M059J (cell line): ENCODE data around the gene PPP1R1A. TPM values are rescaled to one million over a fixed set of nuclear protein-coding genes. Genes with fewer than 3 reads are reported as not detected.

Experiments
- DNase-seq: peaks from one replicate; pipeline ENCODE4 v3.0.0-alpha.2; 2012; ENCODE audit warnings: low read depth
- total RNA-seq: library from RNA; depleted of rRNA; stranded (reverse); fragments of >200 nt; shearing (Covaris generic); gene quantifications from 2 replicates; pipeline ENCODE4 v1.2.3, GENCODE V29; 2014

PPP1R1A gene
- total RNA-seq, 1 experiment from 2014 or later: not detected

DNA sequence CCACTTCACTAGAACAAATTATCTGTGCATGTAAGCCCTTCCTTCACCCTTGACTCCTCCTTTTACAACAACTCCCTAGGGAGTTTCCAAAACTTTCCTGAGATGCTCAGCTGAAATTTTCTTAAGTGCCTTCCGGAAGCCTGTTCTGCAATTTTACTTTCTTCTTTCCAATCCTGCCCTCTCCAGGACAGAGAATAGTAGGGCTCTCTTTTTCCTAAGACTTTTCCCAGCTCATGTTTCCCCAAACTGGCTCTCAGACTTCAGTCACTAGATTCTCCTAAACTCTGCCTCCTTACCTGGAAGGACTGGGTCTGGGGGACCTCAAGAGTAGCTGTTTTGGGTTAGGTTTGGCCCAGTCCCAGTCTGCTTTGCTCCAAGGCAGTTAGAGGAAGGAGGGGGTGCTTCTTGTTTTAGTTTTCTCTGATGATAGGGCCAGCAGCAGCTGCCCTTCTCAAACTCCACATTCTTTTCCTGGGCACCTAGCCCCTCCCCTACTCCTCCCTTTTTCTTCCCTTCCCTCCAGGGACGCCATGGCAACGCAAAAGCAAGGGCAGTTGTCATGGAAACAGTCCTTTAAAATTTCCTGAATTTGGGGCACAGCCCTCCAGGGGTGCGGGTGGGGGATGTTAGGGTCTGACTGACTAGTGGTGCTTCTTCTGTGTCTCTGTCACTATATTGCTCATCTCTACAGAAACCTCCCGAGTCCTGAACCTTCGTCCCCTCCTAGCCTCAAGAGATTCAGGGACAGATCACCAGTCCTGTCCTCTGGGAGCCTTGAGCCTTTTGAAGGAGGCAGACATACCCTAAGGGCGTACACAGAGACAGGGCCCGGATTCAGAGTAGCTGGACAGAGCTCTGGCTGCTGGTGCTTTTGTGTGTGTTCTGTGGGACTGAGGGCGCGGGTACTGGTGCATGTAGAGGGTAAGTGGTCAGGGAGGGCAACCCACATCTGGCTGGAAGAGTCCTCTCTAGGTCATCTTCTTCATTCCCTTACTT lies 17.0 kb downstream of the PPP1R1A start:
- peak; percentile 11 for DNase-seq

DNA sequence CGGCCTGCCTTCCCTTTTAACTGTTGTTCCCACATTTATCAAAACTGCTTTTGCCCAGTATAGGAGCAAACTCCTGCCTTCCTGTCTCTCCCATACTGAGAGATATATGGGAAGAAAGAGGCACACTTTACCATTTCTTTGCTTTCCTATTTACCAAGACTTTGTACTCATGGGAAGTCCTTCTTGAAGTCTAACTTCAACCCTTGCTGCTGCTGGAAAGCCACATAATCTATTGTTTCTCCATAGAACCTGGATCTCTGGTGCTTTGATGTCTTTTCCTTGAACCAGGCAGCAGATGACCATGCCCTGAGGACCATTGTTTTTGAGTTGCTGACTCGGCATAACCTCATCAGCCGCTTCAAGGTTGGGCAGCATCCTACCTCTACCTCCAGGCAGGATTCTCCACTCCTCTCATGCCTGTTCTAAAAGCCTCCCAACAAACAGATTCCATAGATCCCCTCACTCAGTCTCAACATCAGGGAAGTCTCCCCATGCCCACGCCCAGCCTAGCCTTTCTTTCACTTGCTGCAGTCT lies 18.4 kb downstream of the PPP1R1A start:
- no peak for DNase-seq

DNA sequence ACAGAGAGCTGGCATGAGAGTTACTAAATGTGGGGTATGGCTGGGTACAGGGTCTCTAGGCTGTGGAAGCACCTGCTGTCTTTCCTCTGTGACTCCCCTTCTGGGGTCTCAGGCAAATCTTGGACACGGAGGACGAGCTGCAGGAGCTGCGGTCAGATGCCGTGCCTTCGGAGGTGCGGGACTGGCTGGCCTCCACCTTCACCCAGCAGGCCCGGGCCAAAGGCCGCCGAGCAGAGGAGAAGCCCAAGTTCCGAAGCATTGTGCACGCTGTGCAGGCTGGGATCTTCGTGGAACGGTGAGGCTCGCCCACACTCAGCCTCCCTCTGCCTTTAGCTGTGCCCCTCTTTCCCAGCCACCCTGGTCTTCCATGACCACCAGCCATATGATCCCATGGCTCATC lies 19.4 kb downstream of the PPP1R1A start:
- no peak for DNase-seq

DNA sequence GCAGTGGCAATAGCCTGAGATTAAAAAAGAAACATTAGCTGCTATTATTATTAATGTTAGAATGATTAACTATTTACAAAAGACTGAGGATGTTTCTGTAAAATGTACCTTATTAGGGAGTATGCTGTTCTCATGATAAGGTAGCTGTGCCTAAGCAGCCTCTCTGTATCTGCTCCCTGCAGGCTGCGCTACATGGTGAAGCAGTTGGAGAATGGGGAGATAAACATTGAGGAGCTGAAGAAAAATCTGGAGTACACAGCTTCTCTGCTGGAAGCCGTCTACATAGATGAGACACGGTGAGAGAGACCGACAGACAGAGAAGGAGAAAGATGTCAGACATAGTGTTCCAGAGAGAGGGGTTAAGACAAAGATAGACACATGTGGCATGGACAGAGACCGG lies 21.7 kb downstream of the PPP1R1A start:
- DNase-seq: no peak

DNA sequence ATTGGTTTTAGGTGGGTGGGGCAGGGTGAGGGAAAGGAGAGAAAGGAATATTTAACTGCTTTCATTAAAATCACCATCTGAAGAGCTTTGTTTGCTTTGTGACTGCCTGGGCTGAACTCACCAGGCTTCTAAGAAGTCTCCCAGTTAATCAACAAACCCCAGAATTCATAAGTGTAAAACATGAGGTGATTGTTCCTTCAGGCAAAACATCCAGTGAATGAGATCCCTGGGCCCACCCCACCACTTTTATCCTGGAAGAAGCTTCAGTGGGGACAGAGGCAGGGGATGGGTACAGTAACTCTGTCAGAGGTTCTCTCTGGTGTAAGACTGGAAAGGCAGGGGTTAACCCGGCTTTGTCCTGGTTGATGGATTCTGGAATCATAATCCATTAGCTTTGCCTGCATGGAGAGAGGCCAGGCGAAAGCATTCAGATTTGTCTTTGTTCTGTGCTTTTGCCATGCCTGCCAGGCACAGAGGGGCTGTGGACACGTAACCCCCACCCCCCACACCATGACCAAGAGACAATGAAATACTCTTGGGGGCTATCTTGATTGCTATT lies 22.4 kb downstream of the PPP1R1A start:
- DNase-seq: no peak

DNA sequence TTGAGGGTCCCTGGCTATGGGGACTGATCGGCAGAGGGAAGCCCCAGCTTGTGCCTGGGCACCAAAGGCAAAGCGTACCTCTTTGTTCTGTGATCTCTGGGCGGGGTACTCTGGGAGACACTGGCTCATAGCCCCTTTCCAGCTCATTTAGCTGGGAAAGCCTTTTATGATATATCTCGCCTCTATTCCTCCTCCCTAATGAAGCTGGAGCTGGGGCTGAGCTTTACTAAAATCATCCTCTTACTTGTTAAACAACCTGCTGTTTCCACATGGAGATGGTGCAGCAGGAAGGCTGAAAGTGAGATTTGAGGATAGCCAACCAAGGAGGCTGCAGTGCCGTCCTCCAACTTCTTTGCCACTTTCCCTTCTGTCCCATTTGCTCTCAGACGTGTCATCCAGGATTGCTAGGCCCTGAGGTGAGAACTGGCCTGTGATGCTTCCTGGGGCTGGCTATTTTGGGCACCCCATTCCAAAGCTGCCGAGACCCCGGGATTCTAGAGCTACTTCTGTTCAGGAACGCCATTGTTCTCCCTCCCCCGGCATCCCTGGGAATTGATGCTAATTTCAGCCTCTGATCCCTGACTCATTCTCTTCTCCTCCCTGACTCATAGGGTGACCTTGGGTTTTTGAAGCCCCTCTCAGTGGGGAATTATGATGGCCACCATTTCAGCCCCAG lies 23.0 kb downstream of the PPP1R1A start:
- no peak for DNase-seq

DNA sequence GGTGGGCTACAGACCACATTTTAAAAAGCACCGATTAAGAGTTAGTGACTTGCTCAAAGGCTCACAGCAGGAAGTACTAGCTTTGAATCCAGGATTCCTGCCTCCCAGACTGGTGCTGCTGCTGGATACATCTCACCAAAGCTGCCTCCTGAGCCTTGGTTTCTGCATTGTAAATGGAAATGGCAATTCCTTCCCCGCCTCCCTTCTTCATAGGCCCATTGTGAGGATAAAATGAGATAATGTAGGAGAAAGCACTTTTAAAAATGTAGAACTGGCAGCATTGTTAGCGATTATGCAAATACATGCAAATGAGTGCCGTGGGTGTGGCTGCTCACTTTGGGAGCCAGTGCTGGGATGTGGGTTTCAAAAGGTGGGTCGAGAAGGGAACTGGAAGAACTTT lies 23.7 kb downstream of the PPP1R1A start:
- no peak for DNase-seq

DNA sequence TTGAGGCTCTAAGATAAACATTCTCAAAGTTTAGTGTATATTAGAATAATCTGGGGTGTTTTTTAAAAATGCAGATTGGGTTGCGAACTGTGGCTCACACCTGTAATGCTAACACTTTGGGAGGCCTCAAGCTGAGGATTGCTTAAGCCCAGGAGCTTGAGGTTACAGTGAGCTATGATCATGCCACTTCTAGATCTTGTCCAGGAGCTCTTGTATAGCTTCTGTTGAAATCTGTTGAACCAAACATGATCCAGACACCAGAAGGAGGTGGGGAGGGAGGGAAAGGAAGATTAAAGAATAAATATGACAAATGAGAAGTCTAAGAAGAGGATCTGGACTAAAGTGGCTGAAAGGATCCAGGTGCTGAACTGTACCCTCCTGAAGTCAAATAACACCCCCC lies 24.7 kb downstream of the PPP1R1A start:
- DNase-seq: no peak

DNA sequence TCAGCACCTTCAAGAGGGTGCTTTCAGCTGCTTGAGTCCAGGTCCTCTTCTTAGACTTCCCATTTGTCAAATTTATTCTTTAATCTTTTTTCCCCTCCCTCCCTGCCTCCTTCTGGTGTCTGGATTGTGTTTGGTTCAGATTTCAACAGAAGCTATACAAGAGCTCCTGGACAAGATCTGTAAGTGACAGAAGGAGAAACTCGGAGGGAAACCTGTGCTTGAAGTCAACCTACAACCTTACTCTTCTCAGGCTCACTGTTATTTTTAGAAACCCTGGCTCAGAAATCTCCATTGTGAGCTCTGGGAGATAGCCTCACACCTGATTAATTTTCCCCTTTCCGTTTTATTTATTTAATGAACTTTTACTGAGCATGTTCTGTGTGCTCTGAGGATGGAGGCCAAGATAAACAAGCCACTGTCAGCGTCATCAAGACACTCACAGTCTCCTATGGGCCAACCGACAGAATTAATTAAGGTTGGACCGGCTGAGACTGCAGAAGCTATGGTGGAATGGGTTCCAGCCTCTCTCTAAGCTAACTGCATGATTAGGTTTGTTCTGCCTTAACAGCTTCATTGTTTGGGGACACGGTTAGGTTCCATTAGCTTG lies 25.6 kb downstream of the PPP1R1A start:
- no peak for DNase-seq

DNA sequence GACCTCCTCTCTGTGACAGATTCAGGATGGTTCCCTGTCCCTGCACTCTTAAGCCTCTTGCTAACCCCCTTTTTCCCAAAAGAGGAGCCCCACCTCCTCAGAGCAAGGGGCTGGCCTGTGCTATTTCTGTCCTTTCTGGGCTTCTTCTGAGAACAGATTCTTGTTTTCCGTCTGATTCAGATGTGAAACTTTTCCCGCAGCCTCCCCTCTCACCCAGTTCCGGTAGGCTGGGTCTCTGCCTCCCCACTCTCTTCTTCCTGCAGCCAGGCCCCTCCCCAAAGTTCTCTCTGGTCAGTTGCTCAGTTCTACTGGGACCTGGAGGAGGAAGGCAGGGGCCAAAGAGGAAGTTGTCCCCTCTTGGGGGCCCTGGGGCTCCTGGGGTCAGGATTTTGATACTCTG lies 27.3 kb downstream of the PPP1R1A start:
- no peak for DNase-seq

DNA sequence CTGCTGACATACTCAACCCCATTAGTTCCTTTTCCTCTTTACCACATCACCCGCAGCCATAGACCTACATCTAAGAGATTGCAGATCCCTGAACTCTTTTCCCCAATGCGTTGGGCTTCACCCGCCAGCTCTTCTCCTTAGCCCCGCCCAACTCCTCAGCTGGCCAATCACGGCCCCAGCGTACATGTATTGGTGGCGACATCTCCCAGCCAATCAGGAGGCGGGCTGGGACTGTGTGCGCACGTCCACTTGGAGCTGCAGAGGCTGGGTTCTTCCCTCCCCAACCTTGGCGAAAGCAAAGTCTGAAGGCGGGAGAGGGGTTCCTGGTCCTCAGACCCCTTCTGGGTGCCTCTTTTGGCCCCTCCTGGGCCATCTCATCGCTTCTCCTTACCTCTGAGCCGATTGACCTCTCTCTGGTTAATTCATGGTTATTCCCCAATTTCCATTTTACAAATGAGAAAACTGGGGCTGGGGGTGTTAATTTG lies 28.0 kb downstream of the PPP1R1A start:
- DNase-seq: peak; percentile 77

DNA sequence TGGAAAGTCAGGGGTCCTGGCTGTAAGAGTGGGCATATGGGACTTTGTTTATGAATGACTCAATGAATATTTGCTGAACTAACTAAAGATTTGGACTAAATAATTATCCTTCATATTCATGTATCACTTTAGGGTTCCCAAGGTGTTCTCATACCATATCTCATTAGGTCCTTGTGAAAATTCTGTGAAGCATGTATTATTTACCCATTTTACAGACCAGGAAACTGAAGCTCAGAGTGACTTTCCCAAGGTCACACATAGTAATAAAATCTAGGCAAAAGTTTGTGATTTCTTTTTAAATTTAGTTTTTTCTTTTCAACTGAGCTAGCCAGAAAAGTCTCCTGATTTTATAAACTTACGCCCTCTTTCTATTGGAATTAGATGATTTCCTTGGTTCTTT lies 29.7 kb downstream of the PPP1R1A start:
- DNase-seq: no peak

DNA sequence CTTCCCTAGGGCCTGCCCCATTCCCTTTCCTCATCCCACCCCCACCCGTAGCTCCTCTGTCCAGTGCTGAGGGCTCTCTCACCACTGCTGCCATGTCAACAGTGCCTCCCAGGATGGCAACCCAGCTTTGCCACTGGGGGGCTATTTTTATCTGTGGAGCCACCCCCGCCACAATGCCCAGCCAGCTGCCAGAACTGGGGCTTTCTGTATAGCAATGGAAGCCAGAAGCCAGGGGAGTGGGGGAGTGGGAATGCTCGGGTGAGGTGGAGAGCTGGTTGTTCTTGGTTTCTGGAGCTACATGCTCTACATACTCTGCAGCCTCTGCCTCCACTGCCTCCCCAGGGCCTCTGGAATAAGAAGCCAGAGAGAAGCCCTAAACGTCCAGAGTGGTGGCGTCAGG lies 30.1 kb downstream of the PPP1R1A start:
- no peak for DNase-seq

DNA sequence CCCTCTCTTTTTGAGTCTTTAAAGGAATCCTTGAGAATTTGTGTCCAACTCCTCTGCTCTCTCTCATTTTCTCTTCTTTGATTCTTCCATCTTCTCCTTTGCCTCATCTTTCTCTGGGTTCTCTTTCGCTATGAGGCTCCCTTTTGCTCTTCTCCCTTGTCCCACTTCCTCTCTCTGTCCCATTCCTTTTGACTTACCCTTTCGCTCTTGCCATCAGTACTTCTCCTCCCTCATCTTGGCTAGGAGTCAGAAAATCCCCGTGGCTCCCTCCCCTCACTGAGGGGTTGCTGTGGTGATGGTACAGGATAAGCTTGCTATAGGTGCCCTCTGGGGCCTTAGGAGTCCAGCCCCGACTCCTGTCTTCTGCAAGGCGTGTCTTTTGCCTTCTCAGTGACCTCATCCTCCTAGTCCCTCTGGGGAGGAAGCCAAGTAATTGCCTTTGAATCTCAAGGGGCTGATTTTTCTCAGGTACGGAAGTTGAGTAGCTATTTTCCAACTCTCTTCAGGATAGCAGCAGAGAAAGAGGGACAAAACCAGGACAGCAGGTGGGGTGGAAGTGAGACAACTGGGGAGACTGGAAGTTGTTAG lies 32.7 kb downstream of the PPP1R1A start:
- DNase-seq: no peak

DNA sequence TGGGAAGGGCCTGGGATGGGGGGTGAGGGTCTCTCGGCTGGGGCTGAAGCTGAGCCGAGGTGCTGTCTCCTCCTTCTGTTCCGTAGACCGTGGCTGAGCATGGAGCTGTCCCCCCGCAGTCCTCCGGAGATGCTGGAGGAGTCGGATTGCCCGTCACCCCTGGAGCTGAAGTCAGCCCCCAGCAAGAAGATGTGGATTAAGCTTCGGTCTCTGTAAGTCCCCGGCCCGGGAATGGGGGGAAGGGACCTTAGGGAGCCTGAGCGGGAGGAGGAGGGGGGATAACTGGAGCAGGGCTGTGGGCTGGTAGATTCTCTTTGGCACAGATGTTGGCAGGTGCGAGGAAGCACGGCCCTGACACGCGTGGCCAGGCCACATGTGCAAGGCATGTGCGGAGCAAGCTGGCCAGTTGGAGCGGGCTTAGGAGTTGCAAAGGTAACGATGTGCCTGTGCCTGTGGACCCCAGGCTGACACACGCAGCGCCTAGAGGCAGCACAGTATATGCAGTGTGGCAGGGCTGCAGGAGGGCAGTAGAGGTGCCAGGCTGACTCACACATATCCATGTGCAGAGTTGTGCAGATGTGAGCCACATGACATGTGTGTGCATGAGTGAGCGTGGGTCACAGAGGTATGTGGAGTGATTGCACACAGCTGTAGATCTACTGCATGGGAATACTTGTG lies 38.5 kb downstream of the PPP1R1A start:
- peak; percentile 13 for DNase-seq

DNA sequence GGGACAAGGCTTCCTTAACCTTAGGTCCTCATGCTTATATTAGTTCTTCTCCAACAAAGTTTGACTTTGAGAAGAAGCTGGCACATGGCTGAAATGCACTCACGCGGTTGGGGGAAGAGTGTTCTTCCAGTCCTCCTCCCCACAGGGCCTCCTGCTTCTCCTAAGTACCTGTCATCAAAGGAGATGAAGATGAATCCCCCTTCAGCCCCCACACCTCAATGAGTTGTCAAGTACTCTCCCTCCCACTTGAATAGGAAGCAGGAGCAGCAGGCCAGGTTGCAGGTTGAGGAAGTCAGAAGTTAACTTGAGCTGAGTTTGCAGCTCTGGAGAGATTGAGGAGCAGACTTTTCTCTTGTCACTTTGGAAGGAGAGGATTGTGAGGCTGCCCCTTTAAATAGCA lies 41.9 kb downstream of the PPP1R1A start:
- DNase-seq: no peak

DNA sequence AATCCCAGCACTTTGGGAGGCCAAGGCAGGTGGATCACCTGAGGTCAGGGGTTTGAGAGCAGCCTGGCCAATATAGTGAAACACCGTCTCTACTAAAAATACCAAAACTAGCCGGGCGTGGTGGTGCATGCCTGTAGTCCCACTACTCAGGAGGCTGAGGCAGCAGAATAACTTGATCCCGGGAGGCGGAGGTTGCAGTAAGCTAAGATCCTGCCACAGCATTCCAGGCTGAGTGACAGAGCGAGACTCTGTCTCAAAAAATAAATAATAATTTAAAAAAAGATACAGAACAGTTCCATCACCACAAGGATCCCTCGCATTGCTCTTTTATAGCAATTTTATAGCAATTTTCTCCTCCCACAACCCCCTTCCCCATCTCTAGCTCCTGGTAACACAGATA lies 43.7 kb downstream of the PPP1R1A start:
- no peak for DNase-seq

DNA sequence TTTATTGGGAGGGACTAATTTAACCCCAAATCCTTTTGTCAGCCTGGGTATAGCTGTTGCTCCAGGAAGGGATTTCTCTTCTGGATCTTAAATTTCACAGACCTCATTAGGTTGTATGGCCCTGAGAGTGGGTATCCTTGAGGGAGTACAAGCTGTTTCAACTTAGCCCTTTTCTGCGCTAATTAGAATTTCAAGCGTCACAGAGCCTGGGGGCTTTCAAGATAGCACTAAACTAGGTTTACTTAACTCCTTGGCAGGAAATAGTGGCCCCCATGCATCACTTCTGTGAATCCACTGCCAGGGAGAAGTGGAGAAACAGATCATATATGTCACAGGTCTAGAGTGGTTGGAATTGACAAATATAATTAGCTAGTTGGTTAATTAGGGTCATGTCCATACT lies 44.9 kb downstream of the PPP1R1A start:
- DNase-seq: no peak

DNA sequence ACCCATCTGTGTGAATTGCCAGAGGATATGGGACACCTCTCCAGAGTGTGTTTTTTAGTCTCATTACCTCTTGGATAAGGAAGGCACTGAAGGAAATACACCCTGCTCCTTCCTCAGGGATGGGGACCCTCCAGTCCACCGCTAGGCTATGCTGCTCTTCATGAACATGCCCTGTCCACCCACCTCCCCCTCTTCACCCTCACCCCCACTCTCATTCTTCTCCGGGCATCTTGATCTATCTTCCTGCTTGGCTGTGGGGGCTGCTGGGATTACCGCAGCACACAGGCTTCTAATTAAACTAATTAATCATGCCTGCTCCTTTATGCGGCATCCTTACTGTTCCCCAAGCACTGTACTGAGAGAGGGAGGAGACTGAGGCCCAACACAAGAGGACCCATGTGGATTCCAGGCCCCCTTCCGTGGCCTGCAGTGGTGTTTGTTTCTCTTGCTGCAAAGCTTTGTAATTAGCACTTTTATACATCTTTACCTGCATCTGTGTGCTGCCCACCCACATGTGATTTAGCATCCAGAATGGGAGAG lies 46.6 kb downstream of the PPP1R1A start:
- no peak for DNase-seq

DNA sequence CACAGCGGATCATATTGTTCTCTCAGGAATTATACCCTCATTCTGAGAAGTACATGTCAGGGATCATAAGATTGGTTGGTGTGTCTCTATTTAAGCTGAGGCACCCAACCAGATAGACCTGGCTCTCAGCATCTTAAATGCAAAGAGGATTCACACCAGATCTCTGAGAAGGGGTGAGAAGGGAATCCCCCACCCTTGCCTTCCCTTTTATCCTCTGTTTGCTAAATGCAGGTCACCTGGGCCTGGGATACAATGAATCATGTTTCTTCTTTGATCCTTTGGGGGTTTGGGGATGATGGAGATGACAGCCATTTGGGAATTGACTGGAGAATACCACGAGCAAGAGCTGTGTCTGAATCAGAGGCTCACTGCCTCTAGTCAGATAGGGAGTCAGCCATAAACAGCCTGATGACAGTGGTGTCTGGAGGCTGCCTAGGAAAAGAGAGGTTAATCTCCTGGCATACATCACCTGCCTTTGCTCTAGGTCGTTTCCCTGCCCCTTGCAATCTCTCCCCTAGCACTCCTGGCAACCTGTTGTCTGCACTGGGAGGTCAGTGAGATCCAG lies 50.2 kb downstream of the PPP1R1A start:
- no peak for DNase-seq
